Fibroblast of skin of right quadriceps (primary cell): ENCODE measurements around the gene FADS2.

Source experiments
- DNase-seq: peaks from one replicate; pipeline ENCODE4 v3.0.0-alpha.2; 2013

FADS2 gene

GRCh38 chr11:61828629-61829407, 718 bp downstream of the FADS2 start:
- DNase-seq = peak; percentile 36

DNA sequence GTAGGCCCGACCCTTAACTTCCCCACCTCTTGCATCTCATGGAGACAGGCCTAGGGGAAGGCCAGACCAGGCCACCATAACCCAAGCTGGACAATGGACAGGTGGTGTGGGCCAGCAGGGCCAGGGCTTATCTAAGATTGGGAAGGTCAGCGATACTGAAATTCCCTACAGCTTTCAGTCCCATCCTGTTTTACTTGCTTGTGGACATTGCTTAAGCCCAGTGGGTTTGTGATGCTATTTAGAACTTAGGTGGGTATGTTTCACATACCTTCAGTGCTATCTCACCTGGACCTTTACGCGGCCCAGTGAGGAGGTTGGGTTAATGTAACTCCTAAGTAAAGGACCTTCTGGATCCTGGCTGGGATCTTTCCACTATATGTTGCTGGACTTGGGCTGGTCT, 1.7 kb downstream of the FADS2 start:
- DNase-seq = no peak

DNA sequence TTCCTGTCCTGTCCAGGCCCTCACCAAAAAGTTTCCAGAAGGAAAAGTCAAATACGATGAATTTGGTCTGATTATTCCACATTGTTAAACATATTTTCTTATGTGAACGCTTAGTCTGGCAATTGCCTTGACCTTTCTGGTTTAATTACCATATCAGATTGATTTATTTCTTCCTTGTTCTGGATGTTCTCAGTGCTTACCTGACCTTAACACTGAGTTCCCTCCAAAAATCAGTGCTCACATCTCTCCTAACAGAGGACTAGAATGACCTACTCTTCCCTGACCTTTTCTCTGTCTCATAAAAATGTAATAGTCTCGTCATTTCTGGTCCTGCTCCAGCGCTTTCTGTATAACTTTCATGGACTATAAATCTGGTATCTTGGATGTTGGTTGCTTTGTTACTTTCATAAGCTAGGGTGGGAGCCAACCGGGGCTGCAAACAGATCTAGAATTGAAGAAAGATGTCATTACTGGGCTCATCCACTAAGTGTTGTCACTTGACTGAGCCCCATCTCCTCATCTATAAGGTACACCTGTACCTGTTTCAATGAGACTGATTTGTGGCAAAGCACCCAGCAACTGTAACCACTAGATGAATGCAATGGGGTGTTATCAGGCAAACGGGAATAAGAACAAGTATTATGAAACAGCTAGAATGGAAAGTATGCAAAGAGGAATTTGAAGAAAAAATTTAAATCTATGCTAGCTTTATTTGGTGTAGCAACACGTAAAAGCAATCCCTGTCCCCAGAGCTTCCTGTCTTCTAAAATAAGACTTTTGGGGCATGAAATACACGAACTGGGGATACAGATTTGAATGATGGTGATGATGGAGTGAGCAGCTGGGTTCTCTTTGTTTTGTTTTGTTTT, 2.4 kb downstream of the FADS2 start:
- DNase-seq = peak; percentile 41

GRCh38 chr11:61832207-61832606, 4.1 kb downstream of the FADS2 start:
- DNase-seq = no peak

GRCh38 chr11:61832754-61833153, 4.7 kb downstream of the FADS2 start:
- no peak for DNase-seq

DNA sequence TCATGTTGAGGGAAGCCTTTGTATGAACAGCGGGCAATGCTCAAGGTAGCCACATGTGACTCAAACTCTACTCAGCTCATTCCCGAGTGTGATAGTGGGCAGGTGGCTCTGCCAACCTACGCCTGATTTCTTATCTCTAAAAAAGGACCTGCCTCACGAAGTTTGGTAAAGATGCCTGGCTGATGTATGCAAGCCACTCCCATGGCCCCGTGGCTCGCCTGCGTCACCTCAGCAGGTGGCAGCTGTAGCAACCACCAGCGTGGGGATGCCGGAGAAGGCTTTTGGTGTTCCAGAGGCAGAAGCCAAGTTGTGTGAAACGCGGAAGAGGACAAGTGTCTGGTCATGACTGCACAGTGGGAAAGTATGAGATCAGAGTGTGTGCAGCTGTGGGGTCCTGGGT, 5.4 kb downstream of the FADS2 start:
- no peak for DNase-seq

DNA sequence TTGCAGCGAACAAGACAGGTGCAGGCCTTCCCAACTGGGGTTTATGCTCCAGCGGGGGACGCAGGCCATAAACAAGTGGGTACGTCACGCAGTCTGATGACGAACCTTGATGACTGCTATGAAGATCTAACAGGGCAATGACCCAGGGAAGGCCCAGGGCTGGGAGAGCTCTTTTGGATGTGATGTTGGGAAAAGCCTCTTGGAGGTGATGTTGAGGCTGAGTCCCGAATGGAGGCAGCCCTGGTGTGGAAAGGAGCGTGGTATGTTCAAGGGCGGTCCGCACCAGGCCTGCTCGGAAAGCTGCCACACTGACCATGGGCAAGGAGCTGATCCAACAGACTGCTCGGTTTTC, 5.8 kb downstream of the FADS2 start:
- no peak for DNase-seq

- DNase-seq = peak; percentile 70
These were observed 6.4 kb downstream of the FADS2 start for GRCh38 chr11:61834278-61835048.

DNA sequence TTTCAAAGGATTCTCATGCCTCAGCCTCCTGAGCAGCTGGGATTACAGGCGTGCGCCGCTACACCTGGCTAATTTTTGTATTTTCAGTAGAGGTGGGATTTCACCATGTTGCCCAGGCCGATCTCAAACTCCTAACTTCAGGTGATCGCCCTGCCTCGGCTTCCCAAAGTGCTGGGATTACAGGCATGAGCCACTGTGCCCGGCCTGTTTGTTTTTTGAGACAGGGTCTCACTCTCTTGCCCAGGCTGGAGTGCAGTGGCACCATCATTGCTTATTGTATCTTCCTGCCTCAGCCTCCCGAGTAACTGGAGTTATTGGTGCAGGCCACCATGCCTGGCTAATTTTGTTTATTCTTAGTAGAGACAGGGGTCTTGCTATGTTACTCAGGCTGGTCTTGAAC, 8.1 kb downstream of the FADS2 start:
- DNase-seq = no peak

DNA sequence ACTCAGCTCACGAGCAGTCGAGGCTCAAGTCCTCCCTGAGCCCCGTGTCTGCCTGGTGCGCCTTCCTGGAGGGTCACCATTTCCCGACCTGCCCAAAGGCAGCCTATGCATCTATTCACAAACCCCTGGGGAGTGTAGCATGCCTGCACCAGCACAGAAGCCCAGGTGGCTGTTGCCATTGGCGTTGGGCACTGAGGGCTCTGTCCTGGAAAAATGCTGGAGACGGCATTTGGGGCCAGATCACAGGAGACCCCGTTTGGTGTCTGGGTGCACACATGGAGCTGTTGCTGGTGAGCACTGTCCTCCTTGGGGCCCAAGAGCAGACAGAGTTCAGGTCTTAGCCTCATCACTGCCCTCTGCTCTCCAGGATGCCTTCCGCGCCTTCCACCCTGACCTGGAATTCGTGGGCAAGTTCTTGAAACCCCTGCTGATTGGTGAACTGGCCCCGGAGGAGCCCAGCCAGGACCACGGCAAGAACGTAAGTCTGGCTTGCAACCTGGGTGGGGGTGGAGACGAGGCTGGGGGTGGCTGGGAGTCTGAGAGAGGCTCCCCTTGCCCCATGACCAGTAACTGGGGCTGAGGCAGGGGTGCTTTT, 9.4 kb downstream of the FADS2 start:
- no peak for DNase-seq

GRCh38 chr11:61838501-61838900, 10.4 kb downstream of the FADS2 start:
- DNase-seq = no peak

GRCh38 chr11:61838921-61839320, 10.8 kb downstream of the FADS2 start:
- no peak for DNase-seq

DNA sequence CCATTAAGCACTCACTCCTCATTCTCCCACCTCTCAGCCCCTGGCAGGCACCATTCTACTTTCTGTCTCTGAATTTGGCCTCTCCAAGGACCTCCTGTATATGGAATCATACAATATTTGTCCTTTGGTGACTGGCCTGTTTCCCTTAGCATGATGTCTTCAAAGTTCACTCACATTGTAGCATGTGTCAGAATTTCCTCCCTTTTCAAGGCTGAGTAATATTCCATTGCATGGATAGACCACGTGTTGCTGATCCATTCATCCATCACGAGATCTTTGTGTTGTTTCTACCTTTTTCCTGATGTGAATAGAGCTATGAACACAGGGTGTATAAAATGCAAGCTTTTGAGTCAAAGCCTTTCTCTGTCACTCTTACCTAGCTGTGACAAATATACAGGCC, 11.6 kb downstream of the FADS2 start:
- no peak for DNase-seq

GRCh38 chr11:61840371-61840770, 12.3 kb downstream of the FADS2 start:
- DNase-seq = no peak

DNA sequence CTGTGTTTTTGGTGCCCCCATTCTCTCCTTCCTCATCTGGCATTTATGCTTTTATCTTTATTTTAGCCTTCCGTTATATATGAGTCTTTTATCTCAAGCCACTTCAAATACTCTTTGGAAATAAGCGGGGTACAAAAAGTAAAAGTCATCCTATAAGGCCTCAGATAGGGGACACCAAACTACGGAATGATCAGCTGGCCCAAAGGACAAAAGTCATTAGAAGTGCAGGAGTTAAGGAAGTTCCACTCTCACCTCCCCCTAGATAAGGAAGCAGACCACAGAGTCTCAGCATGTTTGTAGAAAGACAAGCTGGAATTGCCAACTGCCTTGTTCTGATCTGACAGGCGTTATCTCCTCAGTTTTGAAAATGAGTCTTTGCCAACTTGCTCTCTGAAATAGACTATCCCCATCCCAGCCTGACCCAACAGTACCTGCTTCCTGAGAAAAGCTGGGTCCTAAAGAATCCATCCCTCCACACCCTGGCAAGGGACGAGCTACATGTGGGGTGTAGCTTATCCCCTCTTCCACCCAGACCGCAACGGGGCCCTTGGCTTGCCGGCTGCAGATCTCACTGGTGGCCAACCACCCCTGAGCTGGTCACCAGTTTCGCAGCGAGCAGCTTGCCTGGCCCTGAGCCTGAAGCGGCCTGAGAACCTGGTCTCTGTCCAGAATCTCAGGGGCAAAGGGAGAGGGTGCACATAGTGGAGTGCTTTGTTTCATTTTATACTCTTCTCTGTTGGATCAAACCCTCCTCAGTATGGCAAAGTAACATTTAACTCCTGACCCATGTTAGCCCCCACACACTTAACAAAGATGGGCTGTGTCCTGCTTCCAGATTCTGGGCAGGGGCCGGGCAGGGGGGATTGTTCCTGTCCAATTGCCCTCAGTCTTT, 13.8 kb downstream of the FADS2 start:
- DNase-seq = no peak

GRCh38 chr11:61842528-61842820, 14.4 kb downstream of the FADS2 start:
- DNase-seq = no peak

GRCh38 chr11:61844909-61845565, 16.9 kb downstream of the FADS2 start:
- DNase-seq = no peak

DNA sequence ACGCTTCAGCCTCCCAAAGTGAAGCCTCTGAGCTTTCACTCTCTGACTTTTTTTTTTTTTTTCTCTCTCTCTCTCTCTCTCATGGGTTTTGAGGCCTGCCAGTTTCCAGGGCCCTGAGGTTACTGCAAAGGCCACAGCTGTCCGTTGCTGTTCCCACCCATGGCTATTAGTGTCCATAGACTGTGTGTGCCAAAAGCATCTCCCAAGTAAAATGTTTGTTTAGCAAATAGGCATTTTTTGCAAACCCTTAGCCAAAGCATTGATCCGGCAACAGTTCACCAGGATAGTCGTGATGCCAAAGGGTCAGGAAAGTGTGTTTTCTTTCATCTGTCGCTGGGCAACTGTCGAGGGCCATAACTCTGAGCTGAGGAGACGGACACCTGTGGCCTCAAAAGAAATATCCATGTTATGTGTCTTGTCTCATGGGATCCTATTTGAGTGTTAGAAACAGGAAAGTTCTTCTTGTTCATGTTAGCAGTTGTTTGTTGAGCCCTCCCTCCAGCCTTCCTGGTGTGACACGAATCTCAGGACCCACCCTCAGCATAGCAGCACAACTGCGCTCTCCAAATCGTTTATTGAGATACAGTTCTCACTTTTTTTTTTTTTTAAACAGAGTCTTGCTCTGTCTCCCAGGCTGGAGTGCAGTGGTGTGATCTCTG, 18.4 kb downstream of the FADS2 start:
- DNase-seq = no peak

GRCh38 chr11:61847914-61848581, 19.9 kb downstream of the FADS2 start:
- no peak for DNase-seq

GRCh38 chr11:61848631-61849030, 20.5 kb downstream of the FADS2 start:
- DNase-seq = no peak

DNA sequence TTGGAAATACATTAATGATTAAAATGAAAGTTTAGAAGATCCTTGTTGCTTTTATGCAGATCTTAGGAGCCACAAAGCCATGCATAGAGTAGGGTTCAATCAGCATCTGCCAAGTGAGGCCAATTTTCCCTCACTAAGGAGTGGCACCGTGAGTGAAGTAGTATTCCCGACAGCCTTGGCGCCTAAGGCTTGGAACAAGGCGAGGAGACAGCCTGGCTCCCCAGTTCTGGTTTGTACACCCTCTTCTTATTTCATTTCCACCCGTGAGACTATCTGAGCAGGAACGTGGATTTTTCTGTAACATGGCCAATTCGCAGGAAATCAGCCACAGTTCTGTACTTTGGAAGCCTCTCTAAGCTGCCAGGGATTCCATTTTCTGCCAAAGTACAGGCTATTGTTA, 22.6 kb downstream of the FADS2 start:
- no peak for DNase-seq
